ENCODE results near the gene ATG2B.

- TF ChIP-seq CTCF (conservative IDR thresholded peaks at IDR 0.05 in 1 of 2, IDR thresholded peaks at IDR 0.05 in 1 of 2; ENCODE audit: low read depth in 1 of 2, low read length in 2 of 2) (no peak), EZH2 (IDR thresholded peaks at IDR 0.05; ENCODE audit: low read length, missing control alignments) (no peak)
Measured at GRCh38 chr14:96257056-96257455, 106.1 kb downstream of the ATG2B start.
